RWPE2 (cell line): Measurements from ENCODE around the gene TSPAN32.

Source experiments
- ATAC-seq: fragments of 200-7000 bp; cut with Tn5 transposase; 3 replicates; pipeline ENCODE4 v1.9.1; 2021; ENCODE audit warnings: low read depth
- DNase-seq: peaks from one replicate; pipeline ENCODE4 v3.0.0-alpha.2; 2020; ENCODE audit warnings: low spot score
- H3K27ac ChIP-seq: fragments of 450-650 bp; 2 replicates; pipeline ENCODE4 v1.5.1; 2017; ENCODE audit warnings: mild to moderate bottlenecking; ENCODE audit not compliant: poor library complexity, severe bottlenecking
- H3K27me3 ChIP-seq: fragments of 250-450 bp; sonication (Bioruptor Pico); 2 replicates; pipeline ENCODE4 v1.5.1; 2021; ENCODE audit warnings: mild to moderate bottlenecking, moderate library complexity; ENCODE audit not compliant: insufficient read depth, poor library complexity, severe bottlenecking
- H3K36me3 ChIP-seq: fragments of 250-450 bp; sonication (Bioruptor Pico); 2 replicates; pipeline ENCODE4 v1.5.1; 2020; ENCODE audit warnings: low read depth, mild to moderate bottlenecking, moderate library complexity
- H3K4me1 ChIP-seq: fragments of 250-450 bp; sonication (Bioruptor Pico); 2 replicates; pipeline ENCODE4 v1.5.1; 2021; ENCODE audit warnings: mild to moderate bottlenecking, moderate library complexity; ENCODE audit not compliant: insufficient read depth, poor library complexity, severe bottlenecking
- H3K4me3 ChIP-seq: fragments of 250-450 bp; sonication (Bioruptor Pico); 2 replicates; pipeline ENCODE4 v1.5.1; 2021; ENCODE audit warnings: mild to moderate bottlenecking, moderate library complexity; ENCODE audit not compliant: severe bottlenecking
- H3K9me3 ChIP-seq: fragments of 250-450 bp; sonication (Bioruptor Pico); 2 replicates; pipeline ENCODE4 v1.5.1; 2021; ENCODE audit warnings: mild to moderate bottlenecking, moderate library complexity; ENCODE audit not compliant: severe bottlenecking
- CTCF ChIP-seq: fragments of 450-650 bp; IDR thresholded peaks from one replicate; pipeline ENCODE4 v1.5.1; 2017; ENCODE audit warnings: mild to moderate bottlenecking, moderate library complexity; ENCODE audit not compliant: poor library complexity, severe bottlenecking

Gene TSPAN32

GRCh38 chr11:2272946-2273280, 28.9 kb upstream of the TSPAN32 start:
- Histone ChIP-seq H3K27ac (no peak overlapping the region), H3K4me1 (no peaks in the 10 kb centered on the region), H3K9me3 (no peaks in the 10 kb centered on the region), H3K4me3 (no peak overlapping the region), H3K27me3 (peaks cover 24% of the 10 kb centered on the region), H3K36me3 (no peaks in the 10 kb centered on the region)
- ATAC-seq (no peak), DNase-seq (no peak)
- TF ChIP-seq CTCF, result no peak

- TF ChIP-seq CTCF, result no peak
- Histone ChIP-seq H3K27ac (no peak overlapping the region), H3K27me3 (peaks cover 24% of the 10 kb centered on the region), H3K4me1 (no peaks in the 10 kb centered on the region), H3K36me3 (no peaks in the 10 kb centered on the region), H3K4me3 (no peak overlapping the region), H3K9me3 (no peaks in the 10 kb centered on the region)
- DNase-seq, result no peak
- no peak for ATAC-seq
These were observed 28.5 kb upstream of the TSPAN32 start for GRCh38 chr11:2273311-2273710.

- peaks cover 24% of the 10 kb centered on the region for H3K27me3 ChIP-seq
These were observed 28.0 kb upstream of the TSPAN32 start for GRCh38 chr11:2273771-2274170.

GRCh38 chr11:2275334-2276279, 26.2 kb upstream of the TSPAN32 start:
- Histone ChIP-seq H3K27ac (no peak overlapping the region), H3K27me3 (peaks cover 19% of the 10 kb centered on the region), H3K4me1 (no peaks in the 10 kb centered on the region), H3K9me3 (no peaks in the 10 kb centered on the region), H3K4me3 (no peak overlapping the region), H3K36me3 (no peaks in the 10 kb centered on the region)
- ATAC-seq (no peak), DNase-seq (peak; percentile 38)
- TF ChIP-seq CTCF, result no peak

More at GRCh38 chr11:2273771-2274170, 28.0 kb upstream of the TSPAN32 start:
- ATAC-seq, result no peak
- H3K4me1 ChIP-seq, result no peaks in the 10 kb centered on the region
- no peak for TF ChIP-seq CTCF
- no peak for DNase-seq
- H3K4me3 ChIP-seq, result no peak overlapping the region
- H3K27ac ChIP-seq, result no peak overlapping the region
- no peaks in the 10 kb centered on the region for H3K36me3 ChIP-seq
- H3K9me3 ChIP-seq, result no peaks in the 10 kb centered on the region

- Histone ChIP-seq H3K27ac (no peak overlapping the region), H3K4me1 (no peaks in the 10 kb centered on the region), H3K4me3 (no peak overlapping the region), H3K9me3 (no peaks in the 10 kb centered on the region), H3K36me3 (no peaks in the 10 kb centered on the region), H3K27me3 (peaks cover 13% of the 10 kb centered on the region)
- TF ChIP-seq CTCF, result no peak
- no peak for ATAC-seq
- DNase-seq, result no peak
These were observed 25.4 kb upstream of the TSPAN32 start for GRCh38 chr11:2276280-2277007.
